Osteoblast (primary cell): ENCODE measurements around the gene PTPRK. TPM values are rescaled to one million over a fixed set of nuclear protein-coding genes. Genes with fewer than 3 reads are reported as not detected.
A peak's percentile ranks its signal among the peaks of the same experiment; 100 is the strongest.

Experiments
- DNase-seq: peaks from one replicate; pipeline ENCODE4 v3.0.0; 2011; ENCODE audit warnings: low spot score, mixed read lengths; ENCODE audit not compliant: insufficient read length; ENCODE audit errors: missing footprints
- H2AFZ ChIP-seq: 2 replicates; pipeline ENCODE4 v1.6.0; 2011; ENCODE audit warnings: mild to moderate bottlenecking, low read length
- H3K27ac ChIP-seq: 2 replicates; pipeline ENCODE4 v1.5.1; 2011; ENCODE audit warnings: mild to moderate bottlenecking, low read depth, low read length, moderate library complexity
- H3K27me3 ChIP-seq: 2 replicates; pipeline ENCODE4 v1.6.0; 2012; ENCODE audit warnings: mild to moderate bottlenecking, control low read depth, inconsistent platforms, low read length, moderate library complexity; ENCODE audit not compliant: insufficient read depth
- H3K36me3 ChIP-seq: 2 replicates; pipeline ENCODE4 v1.5.1; 2011; ENCODE audit warnings: mild to moderate bottlenecking, low read length, control low read depth, moderate library complexity; ENCODE audit not compliant: insufficient read depth
- H3K4me1 ChIP-seq: 2 replicates; pipeline ENCODE4 v1.5.1; 2011; ENCODE audit warnings: mild to moderate bottlenecking, low read length, control low read depth, moderate library complexity; ENCODE audit not compliant: insufficient read depth
- H3K4me2 ChIP-seq: 2 replicates; pipeline ENCODE4 v1.6.0; 2011; ENCODE audit warnings: mild to moderate bottlenecking, low read length; ENCODE audit not compliant: insufficient read depth
- H3K4me3 ChIP-seq: fragments of 200-600 bp; sonication (generic); 3 replicates; pipeline ENCODE4 v1.5.1; 2012; ENCODE audit warnings: mild to moderate bottlenecking, low read length, inconsistent platforms; ENCODE audit not compliant: insufficient read depth
- H3K79me2 ChIP-seq: 2 replicates; pipeline ENCODE4 v1.6.0; 2012; ENCODE audit warnings: mild to moderate bottlenecking, low read length, control low read depth, inconsistent platforms; ENCODE audit not compliant: insufficient read depth
- H3K9me3 ChIP-seq: 2 replicates; pipeline ENCODE4 v1.5.1; 2011; ENCODE audit warnings: low read depth, low read length, control low read depth
- H4K20me1 ChIP-seq: 2 replicates; pipeline ENCODE4 v1.6.0; 2012; ENCODE audit warnings: mild to moderate bottlenecking, low read length, control low read depth; ENCODE audit not compliant: insufficient read depth
- CTCF ChIP-seq: IDR thresholded peaks from 2 replicates; pipeline ENCODE4 v1.5.1; 2011; ENCODE audit warnings: mild to moderate bottlenecking, low read depth, low read length, moderate library complexity; ENCODE audit errors: extremely low read depth
- total RNA-seq: library from RNA; depleted of rRNA; stranded (reverse); fragments of >200 nt; gene quantifications from 2 replicates; pipeline ENCODE4 v1.2.3, GENCODE V29; 2012

The PTPRK gene
- total RNA-seq, 1 donor = 165 TPM

GRCh38 chr6:128517124-128517523 lies 3.3 kb downstream of the PTPRK start:
- no peaks in the 10 kb centered on the region for H3K36me3 ChIP-seq
- DNase-seq = no peak
- no peaks in the 10 kb centered on the region for H3K27me3 ChIP-seq
- H3K4me3 ChIP-seq = no peak overlapping the region
- H3K9me3 ChIP-seq = no peaks in the 10 kb centered on the region
- peaks cover 39% of the 10 kb centered on the region for H4K20me1 ChIP-seq
- H3K27ac ChIP-seq = no peak overlapping the region
- H2AFZ ChIP-seq = no peak overlapping the region
- no peak for TF ChIP-seq CTCF
- H3K79me2 ChIP-seq = peaks cover 80% of the 10 kb centered on the region
- H3K4me2 ChIP-seq = peak overlapping the region; percentile 91
- peaks cover 39% of the 10 kb centered on the region for H3K4me1 ChIP-seq

GRCh38 chr6:128516514-128516898 lies 3.9 kb downstream of the PTPRK start:
- TF ChIP-seq CTCF = peak; percentile 44
- no peaks in the 10 kb centered on the region for H3K36me3 ChIP-seq
- no peak for DNase-seq
- H4K20me1 ChIP-seq = peaks cover 39% of the 10 kb centered on the region
- peak overlapping the region; percentile 32 for H3K27ac ChIP-seq
- peak overlapping the region; percentile 91 for H3K4me2 ChIP-seq
- H3K27me3 ChIP-seq = no peaks in the 10 kb centered on the region
- peaks cover 42% of the 10 kb centered on the region for H3K4me1 ChIP-seq
- H2AFZ ChIP-seq = no peak overlapping the region
- peak overlapping the region; percentile 11 for H3K4me3 ChIP-seq
- H3K9me3 ChIP-seq = no peaks in the 10 kb centered on the region
- H3K79me2 ChIP-seq = peaks cover 85% of the 10 kb centered on the region

DNA sequence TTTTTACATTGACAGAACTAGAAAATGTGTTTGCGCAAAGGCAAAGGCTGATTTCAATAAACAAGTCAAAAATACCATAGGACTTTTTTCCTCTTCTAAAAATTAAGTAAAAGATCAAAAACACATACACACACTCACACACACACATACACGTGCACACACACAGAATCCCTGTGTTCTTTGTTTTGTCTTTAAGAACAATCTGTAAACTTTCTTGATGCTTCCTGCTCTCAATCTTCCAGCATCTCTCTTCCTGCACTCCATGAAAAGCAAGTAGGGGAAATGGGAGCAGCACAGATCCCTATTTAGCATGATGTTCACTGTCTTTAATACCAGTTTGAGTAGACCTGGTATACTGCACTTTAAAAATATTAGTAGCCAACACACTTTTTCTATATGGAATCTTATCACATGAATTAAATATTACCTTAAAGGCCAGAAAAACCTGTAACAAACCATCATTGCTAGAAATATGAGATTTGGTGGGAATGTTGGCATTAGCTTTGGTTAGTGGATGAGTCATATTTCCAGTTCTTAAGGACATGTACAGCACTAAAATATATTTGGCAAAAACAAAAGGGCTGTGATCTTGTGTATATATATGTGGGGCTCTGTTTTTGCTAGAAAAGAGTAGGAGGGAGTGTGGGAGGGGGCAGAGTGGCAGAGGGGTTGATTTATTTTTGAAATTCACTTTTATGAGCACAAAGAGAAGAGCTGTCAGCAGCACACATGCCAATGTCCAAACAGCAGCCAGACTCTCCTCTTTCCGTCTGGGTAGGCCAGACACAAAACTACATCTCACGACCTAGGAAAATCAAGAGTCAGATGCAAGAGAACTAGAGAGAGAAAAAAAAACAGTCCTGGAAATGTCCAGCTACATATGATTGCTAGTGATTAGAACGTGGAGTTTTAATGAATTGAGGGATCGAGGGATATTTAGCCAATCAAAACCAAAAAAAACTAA lies 4.6 kb downstream of the PTPRK start:
- H3K27ac ChIP-seq = peak overlapping the region; percentile 32
- H4K20me1 ChIP-seq = peaks cover 43% of the 10 kb centered on the region
- peak overlapping the region; percentile 91 for H3K4me2 ChIP-seq
- H3K9me3 ChIP-seq = no peaks in the 10 kb centered on the region
- peak; percentile 68 for DNase-seq
- no peak for TF ChIP-seq CTCF
- H3K4me3 ChIP-seq = no peak overlapping the region
- no peak overlapping the region for H2AFZ ChIP-seq
- H3K36me3 ChIP-seq = no peaks in the 10 kb centered on the region
- H3K79me2 ChIP-seq = peaks cover 92% of the 10 kb centered on the region
- peaks cover 46% of the 10 kb centered on the region for H3K4me1 ChIP-seq
- H3K27me3 ChIP-seq = no peaks in the 10 kb centered on the region

DNA sequence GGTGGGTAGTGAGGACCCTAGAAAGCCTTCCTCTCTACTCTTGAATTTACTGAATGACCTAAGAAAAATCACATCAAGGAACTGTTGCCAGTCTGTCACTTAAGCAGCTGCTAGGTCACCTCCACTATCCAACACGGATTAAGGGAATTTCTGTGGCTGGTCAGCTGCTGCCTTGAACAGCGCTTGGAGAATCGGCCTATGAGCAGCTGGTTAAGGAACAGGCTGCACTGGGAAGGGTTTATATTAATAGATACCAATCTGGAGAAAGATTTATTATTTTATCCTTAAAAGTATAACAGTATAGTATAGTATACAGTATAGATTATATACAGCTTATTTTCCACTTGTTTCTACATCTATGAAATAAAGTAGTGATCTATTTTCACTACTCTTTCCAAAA lies 6.5 kb downstream of the PTPRK start:
- no peak for TF ChIP-seq CTCF
- H3K27ac ChIP-seq = no peak overlapping the region
- H3K4me3 ChIP-seq = no peak overlapping the region
- no peak overlapping the region for H3K4me2 ChIP-seq
- no peaks in the 10 kb centered on the region for H3K27me3 ChIP-seq
- H3K4me1 ChIP-seq = peaks cover 61% of the 10 kb centered on the region
- H3K9me3 ChIP-seq = no peaks in the 10 kb centered on the region
- DNase-seq = no peak
- no peak overlapping the region for H2AFZ ChIP-seq
- H3K79me2 ChIP-seq = peaks cover 91% of the 10 kb centered on the region
- H4K20me1 ChIP-seq = peaks cover 38% of the 10 kb centered on the region
- no peaks in the 10 kb centered on the region for H3K36me3 ChIP-seq
